GM19035 (cell line): ENCODE measurements around the gene GYPC.
A peak's percentile ranks its signal among the peaks of the same experiment; 100 is the strongest.

Experiments used
- ATAC-seq: cut with Tn5 transposase; IDR thresholded peaks from one replicate; pipeline ENCODE4 v1.9.1; 2021; ENCODE audit not compliant: unreplicated experiment

The GYPC gene

DNA sequence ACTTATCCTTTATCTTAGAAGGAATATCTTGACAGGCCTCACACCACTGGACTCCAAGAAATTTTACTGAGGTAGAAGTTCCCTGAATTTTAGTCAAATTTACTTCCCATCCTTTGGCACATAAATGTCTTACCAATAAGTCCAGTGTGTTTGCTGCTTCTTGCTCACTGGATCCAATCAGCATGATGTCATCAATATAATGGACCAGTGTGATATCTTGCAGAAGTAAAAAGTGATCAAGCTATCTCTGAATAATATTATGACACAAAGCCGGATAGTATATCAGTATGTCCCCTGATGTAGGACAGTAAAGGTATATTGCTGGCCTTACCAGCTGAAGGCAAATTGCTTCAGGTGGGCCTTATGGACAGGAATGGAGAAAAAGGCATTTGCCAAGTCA is 6.9 kb upstream of the GYPC start:
- ATAC-seq: no peak

GRCh38 chr2:126650994-126651393 is 5.0 kb upstream of the GYPC start:
- ATAC-seq: no peak

- no peak for ATAC-seq
Measured at GRCh38 chr2:126652323-126652891, 3.6 kb upstream of the GYPC start.

DNA sequence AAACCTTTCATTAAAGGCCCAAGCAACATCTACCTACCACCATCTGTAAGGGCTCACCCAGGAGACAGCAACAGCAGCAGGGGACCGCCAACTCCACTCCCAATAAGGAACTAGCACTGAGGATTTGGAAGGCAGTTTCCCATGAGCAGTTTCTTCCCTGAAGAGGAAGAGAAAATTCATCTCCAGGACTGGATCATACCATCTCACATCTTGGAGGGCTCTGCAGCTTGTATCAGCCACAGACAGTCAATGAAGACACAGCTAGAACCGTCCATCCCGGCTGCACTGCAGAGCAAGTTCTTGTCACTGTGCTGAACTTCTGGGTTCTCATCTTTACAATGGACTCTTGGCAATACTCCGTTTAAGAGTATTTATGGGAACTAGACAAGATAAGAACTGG is 2.8 kb upstream of the GYPC start:
- no peak for ATAC-seq

DNA sequence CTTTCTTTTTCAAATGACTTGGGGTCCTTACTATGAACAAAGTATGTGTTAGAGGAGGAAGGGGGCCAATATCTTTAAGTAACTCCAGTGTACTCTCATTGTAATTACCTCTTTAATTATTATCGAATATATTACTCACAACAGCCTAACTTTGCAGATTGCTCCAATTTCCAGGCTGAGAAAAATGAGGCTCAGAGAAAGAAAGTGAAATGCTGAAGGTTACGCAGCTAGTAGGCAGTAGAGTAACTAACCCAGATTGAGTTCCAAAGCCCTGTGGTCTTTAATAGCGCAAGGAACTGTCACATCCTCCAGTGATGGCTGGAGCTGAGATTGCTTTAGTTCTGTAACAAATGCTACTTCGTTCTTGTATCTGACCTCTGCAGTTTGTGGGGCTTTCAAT is 2.2 kb upstream of the GYPC start:
- no peak for ATAC-seq

GRCh38 chr2:126655051-126655450 is 907 bp upstream of the GYPC start:
- ATAC-seq: no peak

GRCh38 chr2:126656431-126657147 is 631 bp downstream of the GYPC start:
- ATAC-seq: peak; percentile 27

GRCh38 chr2:126657148-126657635 is 1.2 kb downstream of the GYPC start:
- ATAC-seq: peak; percentile 7

DNA sequence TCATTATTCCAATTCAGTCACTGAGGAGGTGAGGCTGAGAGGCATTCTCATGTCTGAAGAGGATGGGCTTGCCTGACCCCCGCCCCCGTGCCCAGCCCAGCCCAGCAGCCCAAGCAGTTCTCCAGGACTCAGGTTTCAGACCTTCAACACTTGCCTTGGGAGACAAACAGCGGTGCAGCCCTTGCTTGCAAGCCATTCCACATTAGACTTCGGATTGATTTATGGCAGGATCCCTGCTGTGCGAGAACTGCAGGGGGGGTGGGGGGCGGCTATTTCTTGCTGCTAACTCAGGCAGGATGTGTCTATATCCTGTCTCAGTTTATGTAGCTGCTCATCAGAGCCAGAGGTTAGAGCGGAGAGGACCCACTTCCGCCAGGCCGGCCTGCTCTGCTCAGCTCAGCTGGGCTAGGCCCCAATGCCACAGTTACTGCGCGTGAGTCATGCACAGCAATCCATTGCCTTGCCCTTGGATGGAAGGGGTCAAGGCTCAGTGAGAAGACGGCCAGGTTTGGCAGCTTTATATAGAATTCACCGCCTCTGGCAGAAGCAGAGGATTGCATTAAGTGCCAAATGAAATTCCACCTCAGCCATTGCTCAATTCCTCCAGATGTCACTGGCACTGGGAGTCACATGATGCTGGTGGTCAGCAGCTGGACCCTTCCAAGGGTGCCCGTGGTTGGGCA is 1.8 kb downstream of the GYPC start:
- peak; percentile 60 for ATAC-seq

DNA sequence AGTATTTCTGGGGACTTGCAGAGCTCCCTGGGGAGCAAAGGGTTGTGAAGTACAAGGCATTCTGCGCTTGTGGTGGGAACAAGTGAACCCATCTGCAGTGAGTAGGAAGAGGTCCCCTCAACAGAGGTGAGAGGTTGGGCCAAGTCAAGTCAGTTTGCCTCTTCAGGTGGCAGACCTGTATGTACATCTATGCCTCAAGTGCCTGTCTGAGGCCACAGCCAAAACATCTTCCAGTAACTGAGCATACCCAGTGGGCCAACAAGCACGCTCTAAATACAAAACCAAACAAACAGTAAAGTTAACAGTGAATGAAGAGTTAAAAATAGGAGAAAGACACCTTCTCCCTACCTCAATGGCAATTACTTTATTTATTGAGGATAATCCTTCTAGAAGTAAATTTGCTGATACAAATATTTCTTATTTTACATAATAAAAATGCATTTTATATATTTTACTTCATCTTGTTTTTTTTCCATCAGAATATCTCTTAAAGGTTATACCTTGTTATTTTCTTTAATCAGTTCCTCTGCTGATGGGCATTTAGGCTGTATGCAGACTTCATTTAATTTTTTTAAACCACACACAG is 2.5 kb downstream of the GYPC start:
- ATAC-seq: no peak

DNA sequence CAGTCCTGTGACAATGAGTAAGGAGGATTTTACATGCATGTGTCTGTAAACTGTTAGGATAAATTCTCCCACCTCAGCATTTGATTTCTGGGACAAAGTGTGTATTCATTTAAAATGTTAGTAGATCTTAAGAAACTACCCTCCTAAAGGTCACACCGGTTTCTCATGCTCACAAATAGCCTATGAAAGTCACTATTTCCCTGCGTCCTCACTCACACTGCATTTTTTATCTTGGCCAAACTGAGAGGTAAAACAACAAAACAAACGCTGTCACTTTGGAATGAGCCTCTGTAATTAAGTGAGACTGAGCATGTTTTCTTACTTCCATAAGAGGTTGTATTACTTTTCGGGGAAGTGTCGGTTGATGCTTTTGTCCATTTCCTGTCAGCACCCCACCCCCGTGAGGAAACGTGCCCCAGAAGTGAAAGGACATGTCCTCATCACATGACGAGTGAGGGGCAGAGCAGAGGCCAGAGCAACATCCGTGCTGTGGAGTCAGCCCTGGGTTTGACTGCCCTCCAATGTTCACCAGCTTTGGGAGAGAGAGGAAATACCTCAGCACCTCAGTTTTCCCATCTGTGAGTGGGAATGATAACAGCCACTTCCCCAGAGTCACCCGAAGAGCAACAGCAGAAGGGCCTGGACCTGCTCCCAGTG is 3.1 kb downstream of the GYPC start:
- peak; percentile 43 for ATAC-seq

DNA sequence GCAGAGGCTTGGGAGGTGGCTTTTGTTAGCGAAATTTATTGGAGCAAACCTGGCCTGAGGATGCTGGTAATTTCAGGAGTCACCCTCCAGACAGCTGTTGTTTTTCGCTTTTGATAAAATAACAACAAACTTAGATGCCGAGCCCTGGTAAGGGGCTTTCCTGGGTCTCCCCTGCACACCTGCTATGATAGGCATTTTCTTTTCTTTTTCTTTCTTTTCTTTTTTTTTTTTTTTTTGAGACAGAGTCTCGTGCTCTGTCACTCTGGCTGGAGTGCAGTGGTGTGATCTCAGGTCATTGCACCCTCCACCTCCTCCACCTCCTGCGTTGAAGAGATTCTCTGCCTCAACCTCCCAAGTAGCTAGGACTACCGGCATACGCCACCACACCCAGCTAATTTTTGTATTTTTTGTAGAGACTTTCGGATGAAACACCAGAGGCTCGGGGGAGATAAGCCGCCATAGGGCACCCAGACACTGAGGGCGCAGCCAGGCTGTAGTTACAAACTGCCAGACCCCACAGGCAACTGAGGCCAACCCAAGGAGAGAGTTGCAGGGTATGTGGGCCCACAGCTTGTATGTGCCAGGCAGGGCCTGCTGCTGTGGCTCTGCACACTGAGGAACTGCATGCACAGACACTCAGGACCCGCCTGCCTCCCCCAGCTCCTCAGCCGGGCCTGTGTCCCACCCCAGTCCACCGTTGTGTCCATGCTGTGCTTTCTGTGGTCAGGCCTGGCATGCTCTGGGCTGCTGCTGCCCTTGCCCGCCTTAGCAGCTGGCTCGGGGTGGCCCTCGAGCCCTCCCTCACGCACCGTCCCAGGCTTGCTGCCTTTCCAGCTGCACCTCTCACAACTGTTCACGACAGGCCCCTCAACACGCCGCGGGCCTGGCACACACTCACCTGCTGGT is 3.9 kb downstream of the GYPC start:
- ATAC-seq: no peak

DNA sequence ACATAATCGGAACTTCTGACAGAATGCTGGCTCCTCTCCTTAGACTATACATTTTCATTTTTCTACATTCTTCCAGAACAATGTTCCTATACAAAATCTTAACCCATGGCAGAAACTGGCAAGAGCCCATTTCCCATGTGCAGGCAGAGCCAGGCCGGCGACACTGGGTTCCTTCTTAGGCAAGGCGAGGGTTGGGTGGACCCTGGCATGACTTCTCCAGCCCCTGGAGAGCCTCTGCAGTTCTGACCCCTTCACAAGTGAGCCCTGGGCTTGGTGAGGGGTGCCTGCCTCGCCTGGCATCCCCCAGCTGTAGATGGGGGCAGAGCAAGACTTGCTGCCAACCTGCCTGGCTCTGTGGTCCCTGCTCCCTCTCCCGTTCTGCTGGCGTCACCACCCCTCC is 5.0 kb downstream of the GYPC start:
- no peak for ATAC-seq

GRCh38 chr2:126661702-126662500 is 5.9 kb downstream of the GYPC start:
- ATAC-seq: no peak

DNA sequence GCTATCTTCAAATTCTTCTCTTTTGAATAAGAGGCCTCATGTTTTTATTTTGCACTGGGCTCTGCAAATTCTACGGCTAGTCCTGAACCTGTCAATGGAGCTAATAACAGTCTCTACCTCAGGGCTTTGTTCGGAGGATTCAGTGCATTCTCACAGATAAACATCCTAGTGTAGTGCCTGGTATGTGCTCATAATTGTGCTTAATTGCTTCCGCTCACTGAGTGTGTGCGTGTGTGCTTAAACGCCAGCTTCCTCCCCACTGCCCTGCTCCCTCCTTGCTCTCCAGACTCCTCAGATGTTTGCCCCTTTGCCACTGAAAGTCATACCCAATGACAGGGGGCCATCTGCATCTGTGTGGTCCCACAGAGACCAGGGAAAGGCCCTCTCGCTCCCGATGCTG is 6.7 kb downstream of the GYPC start:
- ATAC-seq: no peak

GRCh38 chr2:126663184-126663963 is 7.4 kb downstream of the GYPC start:
- ATAC-seq: no peak

DNA sequence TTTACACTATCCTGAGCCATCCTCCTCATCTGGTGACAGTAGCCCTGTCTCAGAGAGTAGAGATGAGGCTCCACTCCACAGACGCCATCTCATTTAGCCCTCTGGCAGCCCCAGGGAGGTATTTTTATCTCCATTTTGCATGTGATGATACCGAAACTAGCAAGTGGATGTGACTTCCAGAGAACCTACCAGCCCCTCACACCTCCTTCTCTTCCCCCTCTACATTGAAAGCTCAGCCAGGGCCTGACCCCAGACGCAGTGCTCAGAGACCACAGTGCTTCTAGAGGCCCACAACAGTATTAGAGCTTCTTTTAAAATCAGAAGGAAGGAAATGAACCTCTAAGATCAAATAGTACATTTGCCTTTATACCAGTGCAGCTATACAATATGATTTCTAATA is 8.3 kb downstream of the GYPC start:
- peak; percentile 71 for ATAC-seq

- ATAC-seq: peak; percentile 27
Measured at GRCh38 chr2:126664639-126665038, 8.7 kb downstream of the GYPC start.

GRCh38 chr2:126665483-126665882 is 9.5 kb downstream of the GYPC start:
- ATAC-seq: no peak
